ENCODE data around the gene TTC7B.

The TTC7B gene

GRCh38 chr14:90536511-90537191, 279.6 kb downstream of the TTC7B start:
- no peak for TF ChIP-seq CTCF (IDR thresholded peaks at IDR 0.05; ENCODE audit: low read depth, low read length)
- no peak overlapping the region for H3K4me3 ChIP-seq (ENCODE audit: low read depth, low read length)

- TF ChIP-seq CTCF (IDR thresholded peaks at IDR 0.05; ENCODE audit: low read depth, low read length), result no peak
- H3K4me3 ChIP-seq (ENCODE audit: low read depth, low read length), result no peak overlapping the region
These were observed 280.1 kb downstream of the TTC7B start for GRCh38 chr14:90536092-90536491.

GRCh38 chr14:90535556-90536090, 280.6 kb downstream of the TTC7B start:
- H3K4me3 ChIP-seq (ENCODE audit: low read depth, low read length), result no peak overlapping the region
- TF ChIP-seq CTCF (IDR thresholded peaks at IDR 0.05; ENCODE audit: low read depth, low read length), result no peak

GRCh38 chr14:90534838-90535555, 281.2 kb downstream of the TTC7B start:
- no peak overlapping the region for H3K4me3 ChIP-seq (ENCODE audit: low read depth, low read length)
- no peak for TF ChIP-seq CTCF (IDR thresholded peaks at IDR 0.05; ENCODE audit: low read depth, low read length)

GRCh38 chr14:90534091-90534837, 282.0 kb downstream of the TTC7B start:
- TF ChIP-seq CTCF (IDR thresholded peaks at IDR 0.05; ENCODE audit: low read depth, low read length), result no peak
- no peak overlapping the region for H3K4me3 ChIP-seq (ENCODE audit: low read depth, low read length)

- H3K4me3 ChIP-seq (ENCODE audit: low read depth, low read length), result no peak overlapping the region
- TF ChIP-seq CTCF (IDR thresholded peaks at IDR 0.05; ENCODE audit: low read depth, low read length), result no peak
These were observed 282.6 kb downstream of the TTC7B start for GRCh38 chr14:90533591-90534021.

Data from WI38 (cell line).